OCI-LY1 (cell line): ENCODE measurements around the gene HOXD8.

Experiments
- H2AFZ ChIP-seq: fragments of 200-600 bp; sonication (generic), shearing (Covaris generic); 2 replicates; pipeline ENCODE4 v1.6.0; 2014; ENCODE audit warnings: antibody characterized with exemption, mild to moderate bottlenecking, low read length
- H3F3A ChIP-seq: fragments of 200-600 bp; sonication (generic), shearing (Covaris generic); 2 replicates; pipeline ENCODE4 v1.6.0; 2014; ENCODE audit warnings: mild to moderate bottlenecking, antibody characterized with exemption, low read length, moderate library complexity; ENCODE audit not compliant: insufficient read depth
- H3K27ac ChIP-seq: fragments of 200-600 bp; sonication (generic); 2 replicates; pipeline ENCODE4 v1.5.1; 2014; ENCODE audit warnings: low read length, mixed run types, mild to moderate bottlenecking, low read depth; ENCODE audit not compliant: poor library complexity, severe bottlenecking
- H3K27me3 ChIP-seq: fragments of 200-600 bp; sonication (generic); 2 replicates; pipeline ENCODE4 v1.6.0; 2014; ENCODE audit warnings: antibody characterized with exemption, mild to moderate bottlenecking, low read length, moderate library complexity; ENCODE audit not compliant: insufficient read depth
- H3K36me3 ChIP-seq: fragments of 200-600 bp; sonication (generic); 2 replicates; pipeline ENCODE4 v1.6.1; 2014; ENCODE audit warnings: mild to moderate bottlenecking, antibody characterized with exemption, low read length, moderate library complexity, mixed read lengths; ENCODE audit not compliant: insufficient read depth
- H3K4me1 ChIP-seq: fragments of 200-600 bp; sonication (generic); 2 replicates; pipeline ENCODE4 v1.5.1; 2014; ENCODE audit warnings: mild to moderate bottlenecking, low read length, moderate library complexity; ENCODE audit not compliant: insufficient read depth, severe bottlenecking
- H3K4me2 ChIP-seq: fragments of 200-600 bp; sonication (generic), shearing (Covaris generic); 2 replicates; pipeline ENCODE4 v1.6.1; 2014; ENCODE audit warnings: low read length
- H3K4me3 ChIP-seq: fragments of 200-600 bp; sonication (generic); 2 replicates; pipeline ENCODE4 v1.5.1; 2014; ENCODE audit warnings: low read length, low read depth, mild to moderate bottlenecking, mixed read lengths; ENCODE audit not compliant: poor library complexity, severe bottlenecking
- H3K79me2 ChIP-seq: fragments of 200-600 bp; shearing (Covaris generic); 2 replicates; pipeline ENCODE4 v1.6.1; 2016; ENCODE audit warnings: mixed run types, low read length, mixed read lengths; ENCODE audit not compliant: insufficient read depth
- H3K9ac ChIP-seq: fragments of 200-600 bp; sonication (generic), shearing (Covaris generic); 2 replicates; pipeline ENCODE4 v1.6.1; 2014; ENCODE audit warnings: mild to moderate bottlenecking, low read length, mixed read lengths
- H3K9me2 ChIP-seq: fragments of 200-600 bp; sonication (generic), shearing (Covaris generic); 2 replicates; pipeline ENCODE4 v1.6.1; 2014; ENCODE audit warnings: low read depth, mild to moderate bottlenecking, low read length, mixed read lengths
- H3K9me3 ChIP-seq: fragments of 200-600 bp; shearing (Covaris generic); 2 replicates; pipeline ENCODE4 v1.6.1; 2014; ENCODE audit warnings: low read length, mixed read lengths
- H4K20me1 ChIP-seq: fragments of 200-600 bp; sonication (generic), shearing (Covaris generic); 2 replicates; pipeline ENCODE4 v1.6.0; 2016; ENCODE audit warnings: mild to moderate bottlenecking, low read length; ENCODE audit not compliant: insufficient read depth
- EZH2 ChIP-seq: fragments of 200-600 bp; sonication (generic), shearing (Covaris generic); IDR thresholded peaks from 2 replicates; pipeline ENCODE4 v1.8.0; 2017; ENCODE audit warnings: borderline replicate concordance, mixed run types, mild to moderate bottlenecking, antibody characterized with exemption, low read length, moderate library complexity, mixed read lengths
- TF ChIP-seq, protein P1 (sequence below): fragments of 200-600 bp; sonication (generic), shearing (Covaris generic); IDR thresholded peaks from 2 replicates; pipeline ENCODE4 v1.5.1; 2017; ENCODE audit warnings: mild to moderate bottlenecking, antibody characterized with exemption, low read length, moderate library complexity, mixed read lengths

The HOXD8 gene

DNA sequence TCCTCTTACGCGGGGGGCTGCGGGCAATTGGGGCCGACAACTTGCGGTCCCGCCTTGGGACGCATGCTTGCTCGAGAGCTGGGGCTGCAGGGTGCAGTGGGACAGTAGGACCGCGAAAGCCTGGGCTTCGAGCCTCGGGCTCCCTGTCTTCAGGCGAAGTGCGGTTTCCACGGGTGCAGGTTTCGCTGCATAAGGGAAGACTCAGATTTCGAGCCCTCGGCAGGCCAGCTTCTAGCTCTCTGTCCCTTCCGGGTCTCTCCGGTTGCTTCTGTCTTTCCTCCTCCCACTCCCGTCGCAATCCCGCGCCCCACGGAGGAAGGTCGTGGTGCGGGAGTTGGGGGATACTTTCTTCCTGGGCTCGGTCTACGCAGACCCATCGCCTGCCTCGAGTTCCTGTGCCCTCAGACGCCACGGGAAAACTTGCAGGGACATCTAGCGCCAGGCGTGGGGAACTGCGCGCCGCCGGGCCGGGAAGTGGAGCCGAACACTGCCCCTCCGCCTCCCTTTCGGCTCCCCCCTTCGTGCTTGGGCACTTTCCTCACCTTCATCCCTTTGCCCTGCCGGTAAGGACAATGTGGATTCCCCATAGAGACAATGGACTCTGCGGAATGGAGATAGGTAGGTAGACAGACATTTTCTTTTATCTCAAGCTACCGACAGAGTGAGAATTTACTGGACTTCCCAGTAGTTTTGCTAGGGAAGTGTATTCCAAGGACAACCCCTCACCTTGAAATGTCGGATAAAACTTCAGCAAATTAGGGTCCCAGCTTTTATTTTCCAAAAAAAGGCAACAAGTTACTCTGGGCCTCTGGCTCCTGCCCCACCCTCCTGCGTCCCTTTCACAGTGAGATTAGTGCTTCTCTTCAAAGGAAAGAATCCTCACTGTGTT, 41.2 kb upstream of the HOXD8 start:
- Histone ChIP-seq H4K20me1 (no peaks in the 10 kb centered on the region), H3K27me3 (peaks cover 6% of the 10 kb centered on the region; the same call in 1 of the 2 replicates), H3K9me2 (no peaks in the 10 kb centered on the region), H3K4me3 (no peak overlapping the region), H3K36me3 (no peaks in the 10 kb centered on the region), H3K79me2 (no peaks in the 10 kb centered on the region), H3K4me2 (no peak overlapping the region), H3K9me3 (no peaks in the 10 kb centered on the region), H2AFZ (no peak overlapping the region), H3K27ac (no peak overlapping the region), H3K4me1 (no peaks in the 10 kb centered on the region), H3F3A (no peaks in the 10 kb centered on the region), H3K9ac (no peak overlapping the region)
- TF ChIP-seq, protein P1, sequence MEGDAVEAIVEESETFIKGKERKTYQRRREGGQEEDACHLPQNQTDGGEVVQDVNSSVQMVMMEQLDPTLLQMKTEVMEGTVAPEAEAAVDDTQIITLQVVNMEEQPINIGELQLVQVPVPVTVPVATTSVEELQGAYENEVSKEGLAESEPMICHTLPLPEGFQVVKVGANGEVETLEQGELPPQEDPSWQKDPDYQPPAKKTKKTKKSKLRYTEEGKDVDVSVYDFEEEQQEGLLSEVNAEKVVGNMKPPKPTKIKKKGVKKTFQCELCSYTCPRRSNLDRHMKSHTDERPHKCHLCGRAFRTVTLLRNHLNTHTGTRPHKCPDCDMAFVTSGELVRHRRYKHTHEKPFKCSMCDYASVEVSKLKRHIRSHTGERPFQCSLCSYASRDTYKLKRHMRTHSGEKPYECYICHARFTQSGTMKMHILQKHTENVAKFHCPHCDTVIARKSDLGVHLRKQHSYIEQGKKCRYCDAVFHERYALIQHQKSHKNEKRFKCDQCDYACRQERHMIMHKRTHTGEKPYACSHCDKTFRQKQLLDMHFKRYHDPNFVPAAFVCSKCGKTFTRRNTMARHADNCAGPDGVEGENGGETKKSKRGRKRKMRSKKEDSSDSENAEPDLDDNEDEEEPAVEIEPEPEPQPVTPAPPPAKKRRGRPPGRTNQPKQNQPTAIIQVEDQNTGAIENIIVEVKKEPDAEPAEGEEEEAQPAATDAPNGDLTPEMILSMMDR = peak; percentile 33; the same call in 1 of the 2 replicates
- no peak for TF ChIP-seq EZH2

DNA sequence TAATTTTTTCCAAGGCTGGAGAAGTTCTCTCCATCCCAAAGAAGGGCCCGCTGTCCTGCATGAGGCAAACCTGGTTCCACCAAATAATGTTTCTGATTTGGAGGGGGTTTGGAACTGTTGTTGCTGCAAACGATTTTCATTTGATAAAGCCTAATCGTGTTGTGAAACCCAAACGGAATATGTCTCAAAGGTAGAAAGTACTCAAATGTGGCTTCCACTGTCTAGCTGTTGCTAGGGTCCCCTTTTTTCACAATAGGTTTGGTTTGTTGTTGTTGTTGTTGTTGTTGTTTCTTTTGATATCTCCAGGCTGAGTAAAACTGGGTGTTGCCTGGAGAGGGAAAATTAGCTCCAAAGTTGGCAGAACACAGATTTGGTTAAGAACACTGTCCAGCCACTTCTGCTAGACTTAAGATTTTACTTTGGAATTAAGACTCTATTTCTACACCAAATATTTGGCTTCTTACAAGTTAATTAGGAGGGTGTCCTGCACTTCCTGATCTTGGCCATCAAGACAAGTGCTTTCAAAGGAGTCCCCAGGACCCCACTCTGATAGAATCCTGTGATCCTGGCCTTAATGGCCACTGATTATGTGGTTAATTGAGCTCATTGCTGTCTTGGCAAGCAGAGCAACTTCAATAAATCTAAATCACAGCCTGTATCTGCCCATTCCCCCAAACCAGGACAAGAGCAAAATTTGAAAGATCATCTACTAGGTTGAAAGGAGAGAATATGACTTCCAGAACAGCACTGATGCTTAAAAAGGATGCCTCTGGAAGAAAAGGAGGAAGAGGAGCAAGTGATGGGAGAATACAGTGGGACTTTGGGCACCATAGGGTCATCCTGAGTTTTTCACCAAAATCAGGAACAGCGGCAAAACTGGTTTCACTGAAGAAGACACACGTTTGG, 40.3 kb upstream of the HOXD8 start:
- no peaks in the 10 kb centered on the region for H3F3A ChIP-seq
- TF ChIP-seq, protein P1 = no peak
- no peak for TF ChIP-seq EZH2
- no peaks in the 10 kb centered on the region for H3K4me1 ChIP-seq
- H2AFZ ChIP-seq = no peak overlapping the region
- no peak overlapping the region for H3K4me3 ChIP-seq
- peaks cover 6% of the 10 kb centered on the region; the same call in 1 of the 2 replicates for H3K27me3 ChIP-seq
- H3K9me2 ChIP-seq = no peaks in the 10 kb centered on the region
- H3K27ac ChIP-seq = no peak overlapping the region
- H3K36me3 ChIP-seq = no peaks in the 10 kb centered on the region
- no peak overlapping the region for H3K9ac ChIP-seq
- H3K4me2 ChIP-seq = no peak overlapping the region
- H4K20me1 ChIP-seq = no peaks in the 10 kb centered on the region
- H3K9me3 ChIP-seq = no peaks in the 10 kb centered on the region
- no peaks in the 10 kb centered on the region for H3K79me2 ChIP-seq

DNA sequence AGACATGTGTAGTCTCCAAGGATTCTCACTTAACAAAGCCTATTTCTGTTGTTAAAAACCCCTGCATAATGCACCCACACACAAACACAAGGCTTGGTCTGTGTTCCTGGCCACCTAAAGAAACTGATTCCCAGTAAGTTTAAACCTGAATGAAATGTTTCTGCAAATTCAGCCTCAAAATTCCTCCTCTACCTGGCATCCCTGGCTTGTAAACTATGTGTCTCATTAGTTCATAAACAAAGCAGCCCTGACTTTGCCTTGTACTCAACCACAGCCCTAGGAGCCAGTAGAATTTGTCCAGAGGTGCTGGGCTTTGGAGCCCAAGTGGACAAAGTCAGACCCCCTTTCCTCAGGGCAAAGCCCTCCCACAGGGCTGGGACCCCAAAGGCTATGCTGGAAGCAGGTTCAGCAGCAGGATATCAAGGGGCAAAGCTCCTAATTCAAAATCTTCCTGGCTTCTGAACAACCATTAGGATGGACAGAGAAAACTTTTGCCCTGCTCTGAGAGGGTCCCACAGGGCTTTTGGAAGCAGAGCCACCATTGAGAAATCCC, 39.6 kb upstream of the HOXD8 start:
- TF ChIP-seq EZH2 = no peak
- TF ChIP-seq, protein P1 = no peak
- Histone ChIP-seq H3K9me2 (no peaks in the 10 kb centered on the region), H3K4me2 (no peak overlapping the region), H3K4me3 (no peak overlapping the region), H3K27ac (no peak overlapping the region), H3F3A (no peaks in the 10 kb centered on the region), H3K79me2 (no peaks in the 10 kb centered on the region), H3K36me3 (no peaks in the 10 kb centered on the region), H2AFZ (no peak overlapping the region), H4K20me1 (no peaks in the 10 kb centered on the region), H3K27me3 (peaks cover 6% of the 10 kb centered on the region; the same call in 1 of the 2 replicates), H3K9me3 (no peaks in the 10 kb centered on the region), H3K9ac (no peak overlapping the region), H3K4me1 (no peaks in the 10 kb centered on the region)
